Ascending aorta (tissue), 2 donors: ENCODE results near the gene EPN3. TPM values are rescaled to one million over a fixed set of nuclear protein-coding genes. Genes with fewer than 3 reads are reported as not detected.

ENCODE experiments used
- DNase-seq, 2 donors: peaks; one replicate each; pipeline ENCODE4 v3.0.0-alpha.2; 2019; ENCODE audit warnings: low spot score in 2 of 2
- H3K27ac ChIP-seq, 2 donors: fragments of 200-600 bp; sonication (generic); one replicate each; pipeline ENCODE4 v1.5.1; 2016 to 2017; ENCODE audit warnings: mild to moderate bottlenecking in 1 of 2
- H3K27me3 ChIP-seq: fragments of 200-600 bp; sonication (generic); one replicate; pipeline ENCODE4 v1.5.1; 2017
- H3K36me3 ChIP-seq, 2 donors: fragments of 200-600 bp; sonication (generic); one replicate each; pipeline ENCODE4 v1.5.1; 2016
- H3K4me1 ChIP-seq, 2 donors: fragments of 200-600 bp; sonication (generic); one replicate each; pipeline ENCODE4 v1.5.1; 2016 to 2017; ENCODE audit warnings: mild to moderate bottlenecking in 1 of 2
- H3K4me3 ChIP-seq, 2 donors: fragments of 200-600 bp; sonication (generic); one replicate each; pipeline ENCODE4 v1.5.1; 2016 to 2017; ENCODE audit warnings: mild to moderate bottlenecking in 1 of 2
- H3K9me3 ChIP-seq, 2 donors: fragments of 200-600 bp; sonication (generic); one replicate each; pipeline ENCODE4 v1.5.1; 2016
- intact Hi-C: fragments of 100-400 bp; cut with DNase I; formaldehyde crosslinking; loops from one replicate; pipeline ENCODE4 v1.15.1; 2023
- total RNA-seq: library from RNA; depleted of rRNA; stranded (reverse); fragments of >200 nt; gene quantifications from one replicate; pipeline ENCODE4 v1.1.0, GENCODE V29; 2016
- TF ChIP-seq, protein P1 (sequence below), 3 experiments: fragments of 200-600 bp in 2 of 3; fragments of 450-650 bp in 1 of 3; sonication (generic) in 2 of 3; IDR thresholded peaks; one replicate each; pipeline ENCODE4 v1.5.1; 2016 to 2019; ENCODE audit warnings: antibody characterized with exemption in 3 of 3, mild to moderate bottlenecking in 1 of 3, moderate library complexity in 1 of 3

Gene EPN3
- total RNA-seq, 1 donor from 2014 or later = 0.85 TPM

DNA sequence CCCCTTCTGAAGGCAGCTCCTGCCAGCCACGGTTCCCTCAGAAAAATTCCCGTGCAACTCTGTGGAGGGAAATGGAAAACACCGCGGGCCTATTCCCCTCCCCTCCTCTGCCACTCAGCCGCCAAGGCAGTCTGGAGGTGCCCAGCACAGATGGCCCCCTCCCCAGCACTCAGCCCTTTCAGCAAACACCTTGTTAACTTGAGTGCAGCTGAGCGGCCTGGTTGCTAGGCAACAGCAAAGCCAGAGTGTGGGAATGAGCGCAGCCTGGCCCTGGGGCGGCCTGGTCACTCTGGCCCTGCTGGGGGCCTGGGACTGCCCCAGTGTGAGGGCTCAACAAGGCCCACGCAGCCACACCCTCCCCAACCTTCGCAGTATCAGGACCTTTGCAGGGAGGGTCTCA, 60.8 kb downstream of the EPN3 start:
- Histone ChIP-seq H3K36me3 (no peaks in the 10 kb centered on the region), H3K4me1 (peaks cover 5 to 26% of the 10 kb centered on the region in 2 donors), H3K9me3 (no peaks in the 10 kb centered on the region), H3K27ac (no peak overlapping the region), H3K4me3 (no peak overlapping the region), H3K27me3 (no peaks in the 10 kb centered on the region)
- TF ChIP-seq, protein P1, sequence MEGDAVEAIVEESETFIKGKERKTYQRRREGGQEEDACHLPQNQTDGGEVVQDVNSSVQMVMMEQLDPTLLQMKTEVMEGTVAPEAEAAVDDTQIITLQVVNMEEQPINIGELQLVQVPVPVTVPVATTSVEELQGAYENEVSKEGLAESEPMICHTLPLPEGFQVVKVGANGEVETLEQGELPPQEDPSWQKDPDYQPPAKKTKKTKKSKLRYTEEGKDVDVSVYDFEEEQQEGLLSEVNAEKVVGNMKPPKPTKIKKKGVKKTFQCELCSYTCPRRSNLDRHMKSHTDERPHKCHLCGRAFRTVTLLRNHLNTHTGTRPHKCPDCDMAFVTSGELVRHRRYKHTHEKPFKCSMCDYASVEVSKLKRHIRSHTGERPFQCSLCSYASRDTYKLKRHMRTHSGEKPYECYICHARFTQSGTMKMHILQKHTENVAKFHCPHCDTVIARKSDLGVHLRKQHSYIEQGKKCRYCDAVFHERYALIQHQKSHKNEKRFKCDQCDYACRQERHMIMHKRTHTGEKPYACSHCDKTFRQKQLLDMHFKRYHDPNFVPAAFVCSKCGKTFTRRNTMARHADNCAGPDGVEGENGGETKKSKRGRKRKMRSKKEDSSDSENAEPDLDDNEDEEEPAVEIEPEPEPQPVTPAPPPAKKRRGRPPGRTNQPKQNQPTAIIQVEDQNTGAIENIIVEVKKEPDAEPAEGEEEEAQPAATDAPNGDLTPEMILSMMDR (IDR thresholded peaks at IDR 0.05) = no peak
- intact Hi-C loops = no loop called here
- DNase-seq = no peak

Other genes starting within 250 kb of the EPN3 start
- gene XYLT2, start 186.6 kb upstream of the EPN3 start, total RNA-seq = 51.3 TPM
- 28.9 TPM for gene MRPL27, start 159.6 kb upstream of the EPN3 start, total RNA-seq
- not detected for gene EME1, start 159.5 kb upstream of the EPN3 start, total RNA-seq
- 91.9 TPM for gene LRRC59, start 135.2 kb upstream of the EPN3 start, total RNA-seq
- gene ACSF2, start 106.5 kb upstream of the EPN3 start, total RNA-seq = 26.1 TPM
- gene CHAD, start 63.9 kb upstream of the EPN3 start, total RNA-seq = not detected
- 36.7 TPM for gene RSAD1, start 53.9 kb upstream of the EPN3 start, total RNA-seq
- gene MYCBPAP, start 24.3 kb upstream of the EPN3 start, total RNA-seq = 7.9 TPM
- gene SPATA20, start 14.4 kb downstream of the EPN3 start, total RNA-seq = 463 TPM
- gene CACNA1G, start 28.0 kb downstream of the EPN3 start, total RNA-seq = 1.2 TPM
- 30.2 TPM for gene ABCC3, start 102.1 kb downstream of the EPN3 start, total RNA-seq
- 35.4 TPM for gene ANKRD40, start 175.2 kb downstream of the EPN3 start, total RNA-seq
- gene LUC7L3, start 186.9 kb downstream of the EPN3 start, total RNA-seq = 32.0 TPM
- not detected for gene ANKRD40CL, start 234.8 kb downstream of the EPN3 start, total RNA-seq